GM18498 (cell line): ENCODE measurements around the gene ALDH1L2.
A peak's percentile ranks its signal among the peaks of the same experiment; 100 is the strongest.

Experiments used
- ATAC-seq: cut with Tn5 transposase; IDR thresholded peaks from one replicate; pipeline ENCODE4 v1.9.1; 2021; ENCODE audit warnings: mild to moderate bottlenecking, moderate library complexity; ENCODE audit not compliant: unreplicated experiment

Gene ALDH1L2

DNA sequence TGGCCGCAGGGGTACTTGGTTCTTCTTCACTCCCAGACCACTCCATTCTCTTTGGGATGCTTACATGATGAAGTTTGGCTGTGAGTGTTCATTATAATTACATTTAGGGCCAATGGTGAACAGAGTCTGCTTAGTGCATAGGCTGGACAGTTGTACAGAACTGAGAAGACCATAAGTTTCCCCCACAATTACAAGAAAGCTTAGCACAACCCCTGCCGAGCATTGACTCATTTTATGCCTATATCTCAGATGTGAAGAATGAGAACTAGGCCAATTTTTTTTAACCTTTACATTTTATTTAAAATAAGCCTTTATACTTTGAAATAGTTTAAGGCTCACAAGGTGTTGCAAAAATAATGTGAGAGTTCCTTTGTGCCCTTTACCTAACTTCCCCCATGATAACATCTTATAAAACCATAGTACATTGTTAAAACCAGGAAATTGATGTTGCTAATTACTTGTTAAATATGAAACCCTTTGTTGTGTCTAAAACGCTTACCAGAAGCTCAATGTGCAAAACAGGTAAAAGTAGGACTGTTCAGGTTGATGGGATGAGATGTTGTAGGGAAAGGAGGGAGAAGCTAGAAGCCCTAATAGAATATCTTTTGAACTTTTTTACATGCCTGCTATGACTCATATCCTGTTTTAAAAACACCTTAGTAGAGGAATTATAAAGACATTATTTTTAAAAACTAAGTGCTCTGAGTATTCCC is 47.2 kb downstream of the ALDH1L2 start:
- no peak for ATAC-seq

DNA sequence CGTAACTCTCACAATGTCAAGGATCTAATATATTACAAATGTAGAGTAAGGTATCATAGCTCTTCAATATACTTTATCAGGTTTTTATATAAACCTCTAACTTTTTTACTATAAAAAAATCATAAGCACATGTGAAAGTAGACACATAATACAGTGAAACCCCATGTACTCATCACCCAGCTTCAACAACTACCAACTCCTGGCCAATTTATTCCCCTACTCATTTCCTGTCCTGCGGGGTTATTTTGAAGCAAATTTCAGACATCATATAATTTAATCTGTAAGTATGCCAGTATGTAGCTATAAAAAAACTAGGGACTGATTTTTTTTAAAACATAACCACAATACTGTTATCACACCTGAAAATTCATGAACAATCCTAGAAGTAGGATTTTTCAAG is 50.4 kb downstream of the ALDH1L2 start:
- no peak for ATAC-seq

DNA sequence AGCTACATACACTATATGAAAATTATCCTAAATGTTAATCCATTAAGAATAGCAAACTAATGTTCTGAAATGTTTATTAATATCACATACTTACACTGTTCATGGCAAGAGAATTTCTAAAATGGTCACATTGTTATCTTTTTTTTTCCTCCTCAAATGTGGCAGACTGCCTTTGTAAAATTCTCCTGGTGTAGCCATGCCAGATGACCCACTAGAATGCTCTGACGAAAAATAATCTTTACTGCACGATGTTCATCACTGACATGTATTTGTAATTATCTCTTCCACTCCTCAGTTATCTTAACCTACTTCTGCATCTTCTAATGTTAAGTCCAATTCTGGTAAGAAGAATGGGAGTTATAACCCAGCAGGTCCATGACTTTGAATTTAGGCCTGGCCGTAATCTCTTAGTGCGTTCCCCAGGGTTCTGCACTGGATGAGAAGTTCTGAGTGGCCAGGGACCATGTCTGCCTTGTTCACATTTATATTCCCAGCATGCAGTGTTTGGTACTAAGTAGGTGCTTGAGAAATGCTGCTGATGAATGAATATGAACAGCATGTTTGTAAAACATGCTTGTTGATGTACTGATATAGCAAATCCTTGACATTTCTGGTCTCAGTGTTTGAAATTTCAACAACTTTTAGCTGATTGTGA is 51.4 kb downstream of the ALDH1L2 start:
- no peak for ATAC-seq

DNA sequence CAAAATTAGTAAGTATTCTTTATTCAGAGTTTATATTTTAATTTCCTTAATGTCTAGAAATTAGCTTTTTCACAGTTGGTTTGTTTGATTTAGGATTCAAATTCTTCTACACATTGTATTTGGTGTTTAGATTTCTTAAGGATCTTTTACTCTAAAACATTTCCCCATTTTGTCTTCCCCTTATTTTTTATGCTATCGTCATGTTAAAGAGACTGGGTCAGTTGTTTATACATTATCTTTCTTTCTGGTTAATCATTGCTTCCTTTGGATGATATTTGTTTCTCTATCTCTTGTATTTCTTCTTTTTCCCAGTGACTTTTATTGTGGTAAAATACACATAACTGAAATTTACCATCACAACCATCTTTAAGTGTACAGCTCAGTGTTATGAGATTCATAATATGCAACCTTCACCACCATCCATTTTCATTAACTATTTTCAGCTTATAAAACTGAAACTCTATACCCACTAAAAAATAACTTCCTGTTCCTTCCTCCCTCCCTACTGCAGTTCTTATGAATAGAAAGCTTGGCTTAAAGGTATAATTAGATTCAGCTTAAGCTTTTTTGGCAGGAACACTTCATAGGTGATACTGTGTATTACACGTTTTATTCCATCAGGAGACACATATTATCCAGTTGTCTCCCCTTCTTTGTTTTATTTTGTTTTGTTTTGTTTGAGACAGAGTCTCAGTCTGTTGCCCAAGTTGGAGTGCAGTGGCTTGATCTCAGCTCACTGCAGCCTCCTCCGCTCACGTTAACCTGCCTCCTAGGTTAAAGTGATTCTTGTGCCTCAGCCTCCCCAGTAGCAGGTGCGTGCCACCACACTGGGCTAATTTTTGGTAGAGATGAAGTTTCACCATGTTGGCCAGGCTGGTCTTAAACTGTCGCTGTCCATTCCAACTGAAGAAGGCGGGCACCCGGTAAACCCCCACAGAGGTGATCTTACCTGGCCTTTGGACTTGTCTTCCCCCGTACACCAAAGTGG is 53.1 kb downstream of the ALDH1L2 start:
- peak; percentile 84 for ATAC-seq

DNA sequence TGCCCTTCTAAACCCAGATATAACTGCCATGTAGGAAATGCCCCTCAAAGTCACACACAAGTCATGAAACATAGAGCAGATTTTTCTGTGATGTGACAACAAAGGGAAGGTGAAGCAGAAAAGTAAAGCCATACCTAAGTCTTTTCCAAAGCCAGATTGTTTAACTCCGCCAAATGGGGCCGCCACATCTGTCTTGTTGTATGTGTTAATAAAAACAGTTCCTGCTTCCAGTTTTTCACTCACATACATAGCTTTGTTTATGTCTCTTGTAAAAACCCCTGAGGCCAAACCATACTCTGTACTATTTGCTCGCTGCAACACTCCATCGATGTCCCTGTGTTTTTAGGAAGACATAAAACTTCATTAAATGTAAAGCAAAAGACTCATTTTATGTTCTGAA is 57.8 kb downstream of the ALDH1L2 start:
- ATAC-seq = no peak

DNA sequence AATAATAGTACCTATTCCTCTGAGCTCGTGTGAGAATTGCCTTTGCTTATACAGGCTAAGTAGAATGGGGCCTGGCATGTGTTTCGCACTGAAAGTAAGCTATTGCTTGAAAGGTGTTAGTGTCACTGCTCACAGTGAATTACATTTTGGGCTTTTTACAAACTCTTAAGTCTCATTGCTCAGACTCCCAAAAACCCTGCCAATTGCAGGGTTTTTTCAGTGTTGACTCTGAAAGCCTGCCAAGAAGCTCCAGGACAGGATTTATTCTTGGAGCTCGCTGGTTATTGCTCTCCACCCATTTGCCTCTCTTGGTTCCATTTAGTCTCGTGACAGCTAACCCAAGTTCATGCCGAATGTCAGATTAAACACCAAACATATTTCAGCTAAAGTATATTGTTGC is 58.4 kb downstream of the ALDH1L2 start:
- ATAC-seq = no peak

DNA sequence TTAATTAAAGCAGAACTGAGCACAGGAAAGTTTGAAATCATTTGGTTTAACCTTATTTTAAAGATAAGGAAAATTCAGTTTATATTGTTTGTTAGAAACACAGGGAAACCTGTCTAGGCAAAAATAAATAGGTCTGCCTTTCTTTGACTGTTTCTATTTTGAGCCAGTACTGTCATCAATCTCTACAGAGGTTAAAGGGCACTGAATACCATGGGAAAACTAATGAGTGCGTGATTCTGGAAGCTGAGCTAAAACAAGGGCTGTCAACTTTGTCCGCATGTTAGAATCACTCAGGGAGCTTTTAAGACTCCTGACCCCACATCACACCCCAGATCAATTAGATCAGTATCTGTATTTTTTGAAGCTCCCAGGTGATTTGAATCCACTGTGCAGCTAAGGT is 59.3 kb downstream of the ALDH1L2 start:
- ATAC-seq = no peak

DNA sequence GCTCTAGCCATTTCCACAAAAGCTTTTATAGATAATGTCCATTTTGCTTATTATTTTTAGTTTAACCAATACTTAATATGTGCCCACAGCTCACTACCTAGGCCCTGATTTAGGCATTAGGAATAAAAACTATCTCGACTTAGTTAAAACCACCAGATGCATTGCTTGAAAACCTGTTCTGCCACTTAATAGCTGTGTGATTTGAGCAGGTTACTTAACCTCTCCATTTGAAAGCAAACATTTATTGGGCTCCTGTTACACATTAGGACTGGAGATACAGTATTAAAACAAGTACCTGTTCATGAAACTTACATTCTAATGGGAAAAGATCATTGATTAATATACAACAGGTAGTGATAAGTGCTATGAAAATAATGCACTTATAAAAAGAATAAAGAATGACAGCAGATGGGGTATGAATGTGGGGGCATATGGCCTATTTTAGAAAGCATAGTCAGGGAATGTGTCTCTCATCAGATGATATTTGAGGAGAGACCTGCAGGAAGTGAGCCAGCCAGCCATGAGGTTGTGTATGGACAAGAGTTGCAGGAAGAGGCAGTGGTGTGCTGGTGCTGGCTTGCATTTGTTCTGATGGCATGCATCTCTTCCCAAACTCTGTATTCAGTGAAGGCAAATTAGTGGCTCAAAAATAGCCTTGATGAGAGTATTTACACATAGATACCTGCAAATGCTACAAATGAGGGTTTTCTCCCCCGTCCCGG is 63.9 kb downstream of the ALDH1L2 start:
- no peak for ATAC-seq

DNA sequence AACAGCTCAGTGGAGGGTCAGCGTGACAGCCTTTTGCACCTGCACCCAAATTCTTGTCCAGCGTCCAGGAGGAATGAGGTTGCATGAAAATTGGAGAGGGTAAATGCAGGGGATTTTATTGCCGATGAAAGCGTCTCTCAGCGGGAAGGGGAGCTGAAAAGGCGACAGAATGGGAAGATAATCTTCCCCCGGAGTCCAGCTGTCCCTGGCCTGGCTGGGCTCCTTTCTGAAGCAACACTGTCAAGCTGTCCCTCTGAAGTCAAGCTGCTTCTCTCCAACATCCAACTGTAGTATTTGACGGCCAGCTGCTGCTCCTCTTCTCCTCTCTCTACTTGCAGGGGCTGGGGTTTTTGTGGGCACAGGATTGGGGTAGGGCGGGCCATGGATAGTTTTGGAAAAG is 65.5 kb downstream of the ALDH1L2 start:
- no peak for ATAC-seq

DNA sequence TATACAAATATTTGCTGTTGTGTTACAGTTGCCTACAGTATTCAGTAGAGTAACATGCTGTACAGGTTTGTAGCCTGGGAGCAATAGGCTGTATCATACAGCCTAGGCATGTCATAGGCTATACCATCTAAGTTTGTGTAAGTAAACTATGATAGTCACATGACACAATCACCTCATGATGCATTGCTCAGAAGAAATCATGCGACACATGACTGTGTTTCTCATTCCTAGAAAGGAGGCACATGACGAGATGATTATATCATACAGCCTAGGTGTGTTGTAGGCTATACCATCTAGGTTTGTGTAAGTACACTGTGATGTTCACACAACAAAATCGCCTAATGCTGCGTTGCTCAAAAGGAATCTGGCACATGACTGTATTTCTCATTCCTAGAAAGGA is 66.2 kb downstream of the ALDH1L2 start:
- no peak for ATAC-seq

DNA sequence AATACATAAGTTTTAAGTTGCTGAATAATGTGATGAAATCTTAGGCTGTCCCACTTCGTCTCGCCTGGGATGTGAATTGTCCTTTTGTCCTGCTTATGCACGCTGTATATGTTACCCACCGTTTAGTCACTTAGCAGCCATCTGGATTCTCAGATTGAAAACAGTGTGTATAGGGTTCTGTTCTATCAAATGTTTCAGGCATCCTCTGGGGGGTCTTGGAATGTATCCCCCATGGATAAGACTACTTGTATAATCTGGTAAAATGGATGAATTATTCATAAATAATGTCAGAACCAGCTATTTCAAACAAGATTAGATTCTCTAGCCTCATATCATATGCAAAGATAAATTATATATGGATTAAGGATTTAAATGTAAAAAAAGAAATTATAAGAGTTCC is 68.7 kb downstream of the ALDH1L2 start:
- ATAC-seq = no peak

DNA sequence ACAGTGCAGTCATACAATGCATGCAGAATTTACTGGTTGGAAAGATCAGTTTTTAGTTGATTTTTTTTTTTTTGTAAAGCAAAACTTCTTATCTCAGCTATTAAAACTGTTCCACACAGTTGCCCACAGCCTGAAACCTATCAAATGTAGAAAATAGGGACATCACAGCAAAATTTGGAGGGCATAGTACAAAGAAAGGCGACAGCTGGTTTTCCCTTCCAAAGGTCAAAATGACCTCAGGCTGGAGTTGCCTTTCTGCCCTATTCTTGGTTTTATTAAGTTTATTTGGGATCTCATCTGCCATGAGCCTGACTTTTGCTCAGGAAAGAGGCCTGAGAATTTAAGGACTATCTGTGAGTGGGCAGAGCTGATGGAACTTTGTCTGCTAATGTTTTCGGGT is 69.7 kb downstream of the ALDH1L2 start:
- ATAC-seq = no peak

DNA sequence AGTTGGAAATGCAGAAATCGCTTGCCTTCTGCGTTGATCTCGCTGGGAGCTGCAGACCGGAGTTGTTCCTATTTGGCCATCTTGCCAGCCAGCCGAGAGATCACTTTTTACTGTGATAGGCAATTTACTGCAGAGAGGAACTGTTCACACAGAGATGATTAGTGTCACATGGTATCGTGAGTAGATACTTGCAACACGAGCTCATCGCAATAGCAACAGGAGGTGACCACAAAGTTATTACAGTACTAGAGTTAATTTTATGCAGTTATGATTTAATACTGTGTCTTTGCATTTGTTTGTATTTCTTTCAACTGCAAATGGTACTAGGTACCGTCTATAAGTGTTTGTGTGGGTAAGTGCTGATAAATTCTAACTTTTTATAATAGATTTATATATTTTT is 70.4 kb downstream of the ALDH1L2 start:
- ATAC-seq = no peak

DNA sequence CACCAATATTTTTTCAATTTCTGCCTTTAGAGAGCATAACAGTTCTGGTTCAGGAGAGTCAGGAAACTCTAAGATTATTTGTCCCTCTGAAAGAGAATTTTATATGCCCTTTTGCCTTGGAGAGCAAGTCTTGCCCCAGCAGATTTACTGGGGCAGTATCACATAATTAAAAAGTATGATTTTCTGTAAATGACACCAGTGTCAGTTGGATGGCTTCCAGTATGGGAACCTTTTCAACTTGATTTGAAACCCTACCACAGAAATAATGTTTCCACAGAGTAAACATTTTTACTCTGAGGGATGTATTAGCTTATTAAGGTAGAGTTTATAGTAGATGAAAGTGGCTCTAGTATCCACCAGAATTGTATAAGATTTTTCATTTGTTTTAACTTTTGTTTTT is 82.8 kb downstream of the ALDH1L2 start:
- no peak for ATAC-seq

DNA sequence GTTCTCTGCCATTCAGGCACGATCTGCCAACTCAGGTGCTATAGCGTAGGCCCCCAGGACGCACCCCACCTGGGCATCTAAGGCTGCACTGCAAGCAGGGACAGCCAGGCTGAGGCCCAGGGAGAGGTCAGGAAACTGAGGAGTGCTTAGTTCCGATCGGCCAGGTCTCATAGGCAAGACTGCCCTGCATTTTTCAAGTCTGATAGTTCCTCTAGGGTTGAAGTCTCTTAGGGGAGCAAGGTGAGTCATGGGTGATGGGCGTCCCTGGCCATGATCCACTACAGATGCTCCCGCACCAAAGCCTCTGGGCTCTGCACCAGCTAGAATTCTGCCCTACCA is 84.9 kb downstream of the ALDH1L2 start:
- no peak for ATAC-seq

DNA sequence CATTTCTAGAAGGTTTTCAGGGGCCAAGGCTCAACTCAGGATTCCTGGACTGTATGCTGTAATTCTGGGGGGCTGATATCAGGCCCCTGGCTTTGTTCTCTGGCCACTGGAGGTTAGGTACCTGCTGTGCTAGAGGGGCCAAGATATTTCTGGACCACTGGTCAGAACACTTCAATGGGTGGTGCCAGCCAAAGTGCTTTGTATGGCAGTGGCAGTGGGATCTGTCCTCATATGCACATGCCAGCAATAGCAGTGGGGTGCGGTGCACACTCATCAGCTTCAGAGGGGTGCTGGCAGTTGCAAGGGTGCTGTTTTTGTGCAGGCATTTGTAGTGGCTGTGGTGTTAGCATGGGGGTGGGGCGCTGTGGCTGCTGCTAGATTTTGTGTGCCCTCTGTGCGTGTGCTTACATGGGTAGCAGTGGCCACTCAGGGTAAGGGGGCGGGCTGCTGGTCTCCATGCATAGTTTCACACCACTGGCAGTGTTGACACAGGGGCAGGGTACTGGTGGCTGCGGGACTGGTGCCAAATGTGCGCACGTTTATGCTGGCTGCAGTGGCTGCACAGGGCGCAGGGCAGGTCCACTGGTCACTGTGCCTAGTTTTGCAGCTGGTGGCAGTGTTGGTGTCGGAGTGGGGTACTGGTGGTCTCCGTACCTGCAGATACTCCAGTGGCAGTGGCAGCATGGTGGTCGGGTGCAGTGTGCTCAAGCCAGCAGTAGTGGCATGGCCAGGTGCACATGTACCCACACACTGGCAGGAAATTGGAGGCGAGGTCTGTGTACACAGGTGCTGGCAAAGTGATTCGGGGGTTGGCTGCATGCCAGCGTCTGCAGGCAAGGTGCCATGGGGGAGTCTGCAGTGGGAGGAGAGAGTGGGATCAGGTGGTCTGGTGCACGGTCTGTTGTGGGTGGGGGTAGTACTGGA is 85.6 kb downstream of the ALDH1L2 start:
- ATAC-seq = no peak

DNA sequence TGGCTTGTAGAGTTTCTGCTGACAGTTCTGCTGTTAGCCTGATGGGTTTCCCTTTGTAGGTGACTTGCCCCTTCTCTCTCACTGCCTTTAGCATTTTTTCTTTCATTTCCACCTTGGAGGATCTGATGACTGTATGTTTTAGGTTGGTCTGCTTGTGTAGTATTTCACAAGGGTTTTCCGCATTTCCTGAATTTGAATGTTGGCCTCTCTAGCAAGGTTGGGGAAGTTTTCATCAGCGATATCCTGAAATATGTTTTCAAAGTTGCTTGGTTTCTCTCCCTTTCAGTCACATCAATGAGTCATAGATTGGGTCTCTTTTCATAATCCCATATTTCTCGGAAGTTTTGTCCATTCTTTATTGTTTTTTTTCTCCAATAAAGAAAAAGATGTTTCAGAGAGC is 86.7 kb downstream of the ALDH1L2 start:
- no peak for ATAC-seq

DNA sequence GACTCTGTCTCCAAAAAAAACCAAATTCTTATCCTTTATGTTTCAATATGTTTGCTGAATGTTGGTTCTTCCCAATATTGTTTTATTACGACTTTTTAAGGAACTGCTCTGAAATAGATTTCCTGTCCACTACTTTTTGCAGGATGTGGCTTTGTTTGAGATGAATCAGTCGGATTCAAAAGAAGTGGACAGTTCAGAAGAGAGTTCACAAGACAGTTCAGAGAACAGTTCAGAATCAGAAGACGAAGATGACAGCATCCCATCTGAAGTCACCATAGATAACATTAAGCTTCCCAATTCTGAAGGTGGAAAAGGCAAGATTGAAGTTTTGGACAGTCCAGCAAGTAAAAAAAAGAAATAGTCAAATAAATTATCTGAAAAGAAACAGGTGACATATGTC is 89.9 kb downstream of the ALDH1L2 start:
- no peak for ATAC-seq

DNA sequence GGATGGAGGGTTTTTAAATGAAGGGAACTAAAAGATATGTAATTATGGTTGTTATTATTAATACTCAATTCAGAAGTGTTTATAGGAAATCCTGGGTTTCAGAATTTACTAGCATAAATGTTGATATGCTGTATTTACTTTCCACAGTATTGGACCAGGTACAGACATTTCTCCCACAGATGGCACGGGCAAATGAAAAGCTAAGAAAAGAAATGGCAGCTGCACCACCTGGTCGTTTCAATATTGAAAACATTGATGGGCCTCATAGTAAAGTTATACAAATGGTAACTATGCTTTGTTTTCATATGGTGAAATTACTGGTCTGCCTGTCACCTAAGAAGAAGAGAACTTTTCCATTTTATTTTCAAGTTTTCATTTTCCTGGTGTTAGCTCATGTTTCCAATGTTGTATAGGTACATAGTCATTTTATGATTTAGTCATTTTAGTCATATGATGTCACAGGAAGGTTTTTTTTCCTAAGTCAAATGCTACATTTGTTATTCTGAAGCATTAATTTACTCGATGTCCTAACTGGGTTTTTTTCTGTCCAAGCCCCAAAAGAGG is 92.6 kb downstream of the ALDH1L2 start:
- ATAC-seq = no peak

DNA sequence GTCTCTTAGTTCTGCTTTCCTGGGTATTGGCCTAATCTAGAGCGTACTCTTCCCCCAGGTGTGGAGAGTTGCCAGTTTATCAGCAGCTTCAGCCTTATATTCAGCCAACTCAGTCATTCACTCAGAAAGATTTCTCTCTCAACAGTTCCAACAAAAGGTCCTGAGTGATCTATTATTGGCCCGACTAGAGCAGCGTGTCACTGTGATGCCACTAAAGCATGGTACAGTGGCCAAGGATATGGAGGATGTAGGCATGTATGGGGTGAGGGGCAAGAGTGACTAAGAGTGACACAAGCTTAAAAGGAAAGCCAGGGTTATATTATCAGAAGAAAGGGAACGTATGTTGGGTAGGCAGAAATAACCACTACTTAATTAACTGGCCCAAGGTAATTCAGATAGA is 93.3 kb downstream of the ALDH1L2 start:
- ATAC-seq = no peak
